ENCODE measurements around the gene HAPLN2.

The HAPLN2 gene

DNA sequence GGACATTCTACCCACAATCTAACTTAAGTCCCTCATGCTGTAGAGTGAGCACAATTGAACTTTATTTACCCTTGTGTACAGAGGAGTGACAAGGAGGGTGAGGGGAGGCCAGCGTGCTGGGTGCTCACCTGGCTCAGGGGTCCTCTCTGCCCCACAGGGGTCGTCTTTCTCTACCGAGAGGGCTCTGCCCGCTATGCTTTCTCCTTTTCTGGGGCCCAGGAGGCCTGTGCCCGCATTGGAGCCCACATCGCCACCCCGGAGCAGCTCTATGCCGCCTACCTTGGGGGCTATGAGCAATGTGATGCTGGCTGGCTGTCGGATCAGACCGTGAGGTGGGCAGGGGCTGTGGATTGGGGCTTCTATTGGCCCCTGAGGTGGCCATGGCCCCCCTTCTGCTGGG, 28.1 kb downstream of the HAPLN2 start:
- no peaks in the 10 kb centered on the region; the same call in 1 of the 2 replicates for H3K27me3 ChIP-seq (replicated peaks; ENCODE audit: control insufficient read depth, insufficient read depth, low read length)

DNA sequence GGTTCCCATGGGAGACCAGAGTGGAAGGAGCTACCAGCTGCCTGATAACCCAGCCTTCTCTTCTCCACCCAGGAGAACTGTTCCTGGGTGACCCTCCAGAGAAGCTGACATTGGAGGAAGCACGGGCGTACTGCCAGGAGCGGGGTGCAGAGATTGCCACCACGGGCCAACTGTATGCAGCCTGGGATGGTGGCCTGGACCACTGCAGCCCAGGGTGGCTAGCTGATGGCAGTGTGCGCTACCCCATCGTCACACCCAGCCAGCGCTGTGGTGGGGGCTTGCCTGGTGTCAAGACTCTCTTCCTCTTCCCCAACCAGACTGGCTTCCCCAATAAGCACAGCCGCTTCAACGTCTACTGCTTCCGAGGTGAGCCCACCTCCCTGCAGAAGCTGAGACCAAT, 29.3 kb downstream of the HAPLN2 start:
- TF ChIP-seq, protein P1, sequence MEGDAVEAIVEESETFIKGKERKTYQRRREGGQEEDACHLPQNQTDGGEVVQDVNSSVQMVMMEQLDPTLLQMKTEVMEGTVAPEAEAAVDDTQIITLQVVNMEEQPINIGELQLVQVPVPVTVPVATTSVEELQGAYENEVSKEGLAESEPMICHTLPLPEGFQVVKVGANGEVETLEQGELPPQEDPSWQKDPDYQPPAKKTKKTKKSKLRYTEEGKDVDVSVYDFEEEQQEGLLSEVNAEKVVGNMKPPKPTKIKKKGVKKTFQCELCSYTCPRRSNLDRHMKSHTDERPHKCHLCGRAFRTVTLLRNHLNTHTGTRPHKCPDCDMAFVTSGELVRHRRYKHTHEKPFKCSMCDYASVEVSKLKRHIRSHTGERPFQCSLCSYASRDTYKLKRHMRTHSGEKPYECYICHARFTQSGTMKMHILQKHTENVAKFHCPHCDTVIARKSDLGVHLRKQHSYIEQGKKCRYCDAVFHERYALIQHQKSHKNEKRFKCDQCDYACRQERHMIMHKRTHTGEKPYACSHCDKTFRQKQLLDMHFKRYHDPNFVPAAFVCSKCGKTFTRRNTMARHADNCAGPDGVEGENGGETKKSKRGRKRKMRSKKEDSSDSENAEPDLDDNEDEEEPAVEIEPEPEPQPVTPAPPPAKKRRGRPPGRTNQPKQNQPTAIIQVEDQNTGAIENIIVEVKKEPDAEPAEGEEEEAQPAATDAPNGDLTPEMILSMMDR (IDR thresholded peaks at IDR 0.05; ENCODE audit: insufficient read depth, low read length, poor library complexity, severe bottlenecking), result no peak
- DNase-seq (ENCODE audit: extremely low read depth, insufficient read length), result no peak
- no peaks in the 10 kb centered on the region for H3K27me3 ChIP-seq (replicated peaks; ENCODE audit: control insufficient read depth, insufficient read depth, low read length)
- no peak overlapping the region for H3K4me3 ChIP-seq (replicated peaks; ENCODE audit: low read depth, low read length)
- no peaks in the 10 kb centered on the region; the same call in none of the 2 replicates for H3K36me3 ChIP-seq (ENCODE audit: control insufficient read depth, insufficient read depth, low read length)

More for the DNA sequence above, 28.1 kb downstream of the HAPLN2 start:
- TF ChIP-seq, protein P1 (IDR thresholded peaks at IDR 0.05; ENCODE audit: insufficient read depth, low read length, poor library complexity, severe bottlenecking), result no peak
- no peak for DNase-seq (ENCODE audit: extremely low read depth, insufficient read length)
- no peaks in the 10 kb centered on the region; the same call in none of the 2 replicates for H3K36me3 ChIP-seq (ENCODE audit: control insufficient read depth, insufficient read depth, low read length)
- H3K4me3 ChIP-seq (replicated peaks; ENCODE audit: low read depth, low read length), result no peak overlapping the region

DNA sequence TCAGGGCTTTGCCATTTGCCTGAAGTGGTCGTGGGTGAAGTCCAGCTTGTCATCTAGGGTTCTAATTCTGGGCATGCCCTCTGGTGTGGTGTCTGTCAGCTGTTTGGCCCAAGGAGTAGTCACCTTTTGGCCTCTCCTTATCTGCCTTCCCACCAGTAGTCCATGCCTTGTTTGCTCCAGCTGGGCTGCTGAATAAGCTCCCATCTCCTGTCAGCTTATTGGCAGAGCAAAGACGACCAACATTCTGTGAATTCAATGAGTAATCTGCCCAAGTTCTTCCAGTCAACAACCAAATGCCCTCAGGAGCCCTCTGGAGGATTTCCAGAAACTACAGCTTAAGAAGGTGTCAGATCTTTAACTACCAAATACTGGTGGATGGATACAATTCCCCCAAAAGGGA, 29.7 kb downstream of the HAPLN2 start:
- no peaks in the 10 kb centered on the region; the same call in none of the 2 replicates for H3K36me3 ChIP-seq (ENCODE audit: control insufficient read depth, insufficient read depth, low read length)
- H3K27me3 ChIP-seq (replicated peaks; ENCODE audit: control insufficient read depth, insufficient read depth, low read length), result no peaks in the 10 kb centered on the region
- TF ChIP-seq, protein P1 (IDR thresholded peaks at IDR 0.05; ENCODE audit: insufficient read depth, low read length, poor library complexity, severe bottlenecking), result no peak
- no peak overlapping the region for H3K4me3 ChIP-seq (replicated peaks; ENCODE audit: low read depth, low read length)
- DNase-seq (ENCODE audit: extremely low read depth, insufficient read length), result no peak

DNA sequence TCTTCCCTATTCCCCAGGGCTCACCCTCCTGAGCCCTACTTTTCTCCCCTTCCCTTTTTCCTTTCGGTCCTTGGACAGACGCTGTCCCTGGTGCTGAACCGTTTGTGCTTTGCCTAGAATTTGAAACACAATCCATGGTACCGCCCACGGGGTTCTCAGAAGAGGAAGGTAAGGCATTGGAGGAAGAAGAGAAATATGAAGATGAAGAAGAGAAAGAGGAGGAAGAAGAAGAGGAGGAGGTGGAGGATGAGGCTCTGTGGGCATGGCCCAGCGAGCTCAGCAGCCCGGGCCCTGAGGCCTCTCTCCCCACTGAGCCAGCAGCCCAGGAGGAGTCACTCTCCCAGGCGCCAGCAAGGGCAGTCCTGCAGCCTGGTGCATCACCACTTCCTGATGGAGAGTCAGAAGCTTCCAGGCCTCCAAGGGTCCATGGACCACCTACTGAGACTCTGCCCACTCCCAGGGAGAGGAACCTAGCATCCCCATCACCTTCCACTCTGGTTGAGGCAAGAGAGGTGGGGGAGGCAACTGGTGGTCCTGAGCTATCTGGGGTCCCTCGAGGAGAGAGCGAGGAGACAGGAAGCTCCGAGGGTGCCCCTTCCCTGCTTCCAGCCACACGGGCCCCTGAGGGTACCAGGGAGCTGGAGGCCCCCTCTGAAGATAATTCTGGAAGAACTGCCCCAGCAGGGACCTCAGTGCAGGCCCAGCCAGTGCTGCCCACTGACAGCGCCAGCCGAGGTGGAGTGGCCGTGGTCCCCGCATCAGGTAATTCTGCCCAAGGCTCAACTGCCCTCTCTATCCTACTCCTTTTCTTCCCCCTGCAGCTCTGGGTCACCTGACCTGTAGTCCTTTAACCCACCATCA, 33.1 kb downstream of the HAPLN2 start:
- peaks cover 1% of the 10 kb centered on the region; the same call in 1 of the 2 replicates for H3K36me3 ChIP-seq (ENCODE audit: control insufficient read depth, insufficient read depth, low read length)
- TF ChIP-seq, protein P1 (IDR thresholded peaks at IDR 0.05; ENCODE audit: insufficient read depth, low read length, poor library complexity, severe bottlenecking), result no peak
- DNase-seq (ENCODE audit: extremely low read depth, insufficient read length), result no peak
- no peaks in the 10 kb centered on the region for H3K27me3 ChIP-seq (replicated peaks; ENCODE audit: control insufficient read depth, insufficient read depth, low read length)
- no peak overlapping the region for H3K4me3 ChIP-seq (replicated peaks; ENCODE audit: low read depth, low read length)

DNA sequence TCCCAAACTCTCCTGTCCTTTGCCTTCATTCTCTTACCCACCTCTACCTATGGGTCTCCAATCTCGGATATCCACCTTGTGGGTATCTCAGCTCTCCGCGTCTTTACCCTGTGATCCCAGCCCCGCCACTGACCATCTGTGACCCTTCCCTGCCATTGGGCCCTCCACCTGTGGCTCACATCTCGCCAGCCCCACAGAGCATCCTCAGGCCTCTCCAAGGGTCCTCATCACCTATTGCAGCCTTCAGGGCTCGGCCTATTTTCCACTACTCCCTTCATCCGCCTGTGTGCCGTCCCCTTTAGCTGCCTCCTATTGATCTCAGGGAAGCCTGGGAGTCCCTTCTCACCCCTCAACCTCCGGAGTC, 33.8 kb downstream of the HAPLN2 start:
- Histone ChIP-seq H3K27me3 (replicated peaks; ENCODE audit: control insufficient read depth, insufficient read depth, low read length) (no peaks in the 10 kb centered on the region), H3K36me3 (ENCODE audit: control insufficient read depth, insufficient read depth, low read length) (0 out of 2 replicates have a peak, but pooled peaks cover 1% of the 10 kb centered on the region), H3K4me3 (replicated peaks; ENCODE audit: low read depth, low read length) (no peak overlapping the region)
- DNase-seq (ENCODE audit: extremely low read depth, insufficient read length), result no peak
- TF ChIP-seq, protein P1 (IDR thresholded peaks at IDR 0.05; ENCODE audit: insufficient read depth, low read length, poor library complexity, severe bottlenecking), result no peak
